Right hindlimb (tissue), 1 donor: ENCODE results near the gene HHLA2.

ENCODE experiments used
- DNase-seq: peaks from one replicate; pipeline ENCODE4 v3.0.0-alpha.2; 2018

Gene HHLA2

GRCh38 chr3:108394563-108394962, 98.2 kb downstream of the HHLA2 start:
- DNase-seq = no peak

- no peak for DNase-seq
Measured at GRCh38 chr3:108396336-108396735, 100.0 kb downstream of the HHLA2 start.

GRCh38 chr3:108398510-108398909, 102.2 kb downstream of the HHLA2 start:
- no peak for DNase-seq

- DNase-seq = no peak
Measured at GRCh38 chr3:108401836-108402235, 105.5 kb downstream of the HHLA2 start.

GRCh38 chr3:108403198-108403597, 106.8 kb downstream of the HHLA2 start:
- no peak for DNase-seq

- DNase-seq = no peak
Measured at GRCh38 chr3:108403686-108404345, 107.5 kb downstream of the HHLA2 start.

GRCh38 chr3:108404368-108404767, 108.0 kb downstream of the HHLA2 start:
- no peak for DNase-seq

- no peak for DNase-seq
Measured at GRCh38 chr3:108406063-108406660, 109.8 kb downstream of the HHLA2 start.

GRCh38 chr3:108406661-108407206, 110.4 kb downstream of the HHLA2 start:
- DNase-seq = no peak

GRCh38 chr3:108407886-108408285, 111.5 kb downstream of the HHLA2 start:
- no peak for DNase-seq

GRCh38 chr3:108408883-108409799, 112.8 kb downstream of the HHLA2 start:
- DNase-seq = no peak

GRCh38 chr3:108409800-108410178, 113.4 kb downstream of the HHLA2 start:
- DNase-seq = no peak

GRCh38 chr3:108410531-108410984, 114.2 kb downstream of the HHLA2 start:
- no peak for DNase-seq

GRCh38 chr3:108412121-108412750, 115.9 kb downstream of the HHLA2 start:
- no peak for DNase-seq

- no peak for DNase-seq
Measured at GRCh38 chr3:108414007-108414406, 117.7 kb downstream of the HHLA2 start.

- peak; percentile 71 for DNase-seq
Measured at GRCh38 chr3:108415661-108416060, 119.3 kb downstream of the HHLA2 start.

GRCh38 chr3:108416111-108416869, 119.9 kb downstream of the HHLA2 start:
- no peak for DNase-seq

GRCh38 chr3:108420926-108421325, 124.6 kb downstream of the HHLA2 start:
- DNase-seq = no peak
